D721Med (cell line): Measurements from ENCODE around the gene DOCK2.

Experiments
- DNase-seq: peaks from one replicate; pipeline ENCODE4 v3.0.0; 2011; ENCODE audit warnings: low spot score; ENCODE audit not compliant: insufficient read length
- FAIRE-seq: peaks from 2 replicates; lab custom pipeline; 2011; peaks lifted over from hg19 to GRCh38; lab: Jason Lieb, UNC
- TF ChIP-seq, protein P1 (sequence below): IDR thresholded peaks from 2 replicates; pipeline ENCODE4 v1.5.1; 2012; ENCODE audit warnings: mild to moderate bottlenecking, control low read depth; ENCODE audit not compliant: insufficient read depth; ENCODE audit errors: missing control alignments

DOCK2 gene

DNA sequence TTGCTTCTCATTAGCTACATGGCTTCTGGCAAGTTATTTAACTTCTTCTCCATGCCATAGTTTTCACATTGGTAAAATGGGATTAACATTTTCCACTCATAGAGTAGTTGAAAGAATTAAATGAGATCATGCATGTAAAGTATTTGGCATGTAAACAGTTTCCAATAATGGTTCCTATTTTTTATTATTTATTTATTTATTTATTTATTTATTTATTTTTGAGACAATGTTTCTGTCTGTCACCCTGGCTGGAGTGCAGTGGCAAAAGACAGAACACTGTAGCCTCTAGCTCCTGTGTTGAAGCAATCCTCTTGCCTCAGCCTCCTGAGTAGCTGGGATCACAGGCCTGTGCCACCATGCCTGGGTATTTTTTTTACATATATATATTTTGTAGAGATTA, 117.7 kb downstream of the DOCK2 start:
- DNase-seq, result no peak
- FAIRE-seq, result no peak
- TF ChIP-seq, protein P1, sequence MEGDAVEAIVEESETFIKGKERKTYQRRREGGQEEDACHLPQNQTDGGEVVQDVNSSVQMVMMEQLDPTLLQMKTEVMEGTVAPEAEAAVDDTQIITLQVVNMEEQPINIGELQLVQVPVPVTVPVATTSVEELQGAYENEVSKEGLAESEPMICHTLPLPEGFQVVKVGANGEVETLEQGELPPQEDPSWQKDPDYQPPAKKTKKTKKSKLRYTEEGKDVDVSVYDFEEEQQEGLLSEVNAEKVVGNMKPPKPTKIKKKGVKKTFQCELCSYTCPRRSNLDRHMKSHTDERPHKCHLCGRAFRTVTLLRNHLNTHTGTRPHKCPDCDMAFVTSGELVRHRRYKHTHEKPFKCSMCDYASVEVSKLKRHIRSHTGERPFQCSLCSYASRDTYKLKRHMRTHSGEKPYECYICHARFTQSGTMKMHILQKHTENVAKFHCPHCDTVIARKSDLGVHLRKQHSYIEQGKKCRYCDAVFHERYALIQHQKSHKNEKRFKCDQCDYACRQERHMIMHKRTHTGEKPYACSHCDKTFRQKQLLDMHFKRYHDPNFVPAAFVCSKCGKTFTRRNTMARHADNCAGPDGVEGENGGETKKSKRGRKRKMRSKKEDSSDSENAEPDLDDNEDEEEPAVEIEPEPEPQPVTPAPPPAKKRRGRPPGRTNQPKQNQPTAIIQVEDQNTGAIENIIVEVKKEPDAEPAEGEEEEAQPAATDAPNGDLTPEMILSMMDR, result no peak

DNA sequence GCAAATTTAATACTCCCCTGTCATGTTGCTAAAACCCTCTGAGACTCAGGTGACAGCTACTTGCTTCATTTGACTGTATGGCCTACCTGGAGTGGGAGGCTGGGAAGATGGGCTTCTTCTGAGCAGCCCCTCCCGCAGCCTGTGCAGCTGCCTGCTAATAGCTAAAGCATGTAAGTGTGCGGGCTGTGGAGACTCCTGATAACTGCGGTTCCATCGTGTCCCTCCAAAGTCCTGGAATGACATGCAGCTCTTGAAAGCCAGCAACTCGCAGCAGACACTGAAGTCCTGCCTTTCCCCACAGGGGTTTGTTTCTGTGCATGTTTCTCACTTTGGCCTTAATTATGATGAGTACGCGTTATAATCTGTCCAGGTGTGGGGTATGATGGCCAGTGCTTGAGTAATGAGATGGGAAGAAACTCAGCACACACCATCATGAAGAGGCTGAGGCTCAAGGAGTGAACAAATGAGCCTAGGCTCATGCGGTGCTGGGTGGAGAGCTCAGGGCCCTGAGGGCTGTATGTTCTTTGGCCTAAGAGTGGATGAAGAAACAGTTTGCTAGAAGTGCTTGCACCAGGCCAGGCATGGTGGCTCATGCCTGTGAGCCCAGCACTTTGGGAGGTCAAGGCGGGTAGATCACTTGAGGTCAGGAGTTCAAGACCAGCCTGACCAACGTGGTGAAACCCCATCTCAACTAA, 119.1 kb downstream of the DOCK2 start:
- FAIRE-seq (no peak), DNase-seq (no peak)
- TF ChIP-seq, protein P1, result no peak

DNA sequence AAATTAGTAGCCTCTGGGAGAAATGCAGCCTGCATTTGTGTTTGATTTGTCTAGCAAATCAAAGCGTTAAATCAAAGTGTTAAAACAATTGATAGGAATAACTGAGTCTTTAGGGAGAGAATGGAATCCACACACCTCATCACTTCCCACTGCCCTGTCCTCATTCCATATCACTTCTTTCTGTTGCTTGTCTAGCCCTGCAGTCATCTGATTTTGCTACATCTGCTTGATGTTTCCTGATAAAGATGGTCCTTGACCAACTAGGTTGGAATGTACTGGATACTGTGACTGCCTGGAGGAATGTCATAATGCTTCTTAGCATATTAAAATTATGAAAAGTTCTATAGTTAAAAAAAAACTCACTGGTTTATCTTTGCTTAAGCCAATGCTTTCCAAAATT, 119.9 kb downstream of the DOCK2 start:
- FAIRE-seq, result no peak
- no peak for DNase-seq
- TF ChIP-seq, protein P1, result no peak

DNA sequence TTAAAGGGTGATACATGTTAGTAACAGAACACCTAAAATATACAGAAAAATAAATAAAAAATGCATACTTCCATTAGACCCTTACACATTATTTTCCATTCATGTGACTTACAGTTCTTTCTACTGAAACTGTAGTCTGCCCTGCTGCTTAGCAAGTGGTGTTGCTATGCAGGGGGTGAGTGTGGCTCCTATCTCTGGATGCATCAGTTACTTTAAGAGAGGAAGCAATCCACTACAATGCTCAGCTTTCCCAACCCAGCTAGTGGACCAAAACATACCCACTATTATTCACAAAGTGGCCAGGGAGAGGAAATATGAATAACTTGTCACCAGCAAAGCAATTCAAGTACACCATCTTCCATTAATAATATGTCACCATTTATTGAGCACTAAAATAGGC, 121.8 kb downstream of the DOCK2 start:
- TF ChIP-seq, protein P1, result no peak
- FAIRE-seq (no peak), DNase-seq (no peak)

DNA sequence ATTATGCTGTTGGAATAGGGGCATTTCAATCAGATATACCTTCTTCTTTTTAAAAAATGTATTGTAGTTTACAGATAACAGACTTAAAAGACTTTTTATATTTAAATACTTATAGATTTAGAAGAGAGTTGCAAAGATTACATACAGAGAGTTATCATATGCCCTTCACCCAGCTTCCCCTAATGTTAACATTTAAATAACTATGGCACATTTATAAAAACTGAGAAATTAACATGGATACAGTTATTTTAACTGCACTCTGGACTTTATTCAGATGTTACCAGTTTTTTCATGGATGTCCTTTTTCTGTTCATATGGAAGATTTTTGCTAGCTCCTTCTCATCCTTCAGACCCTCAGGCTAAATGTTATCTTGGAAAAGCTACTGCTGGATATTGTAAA, 123.2 kb downstream of the DOCK2 start:
- no peak for DNase-seq
- TF ChIP-seq, protein P1, result no peak
- FAIRE-seq, result no peak

DNA sequence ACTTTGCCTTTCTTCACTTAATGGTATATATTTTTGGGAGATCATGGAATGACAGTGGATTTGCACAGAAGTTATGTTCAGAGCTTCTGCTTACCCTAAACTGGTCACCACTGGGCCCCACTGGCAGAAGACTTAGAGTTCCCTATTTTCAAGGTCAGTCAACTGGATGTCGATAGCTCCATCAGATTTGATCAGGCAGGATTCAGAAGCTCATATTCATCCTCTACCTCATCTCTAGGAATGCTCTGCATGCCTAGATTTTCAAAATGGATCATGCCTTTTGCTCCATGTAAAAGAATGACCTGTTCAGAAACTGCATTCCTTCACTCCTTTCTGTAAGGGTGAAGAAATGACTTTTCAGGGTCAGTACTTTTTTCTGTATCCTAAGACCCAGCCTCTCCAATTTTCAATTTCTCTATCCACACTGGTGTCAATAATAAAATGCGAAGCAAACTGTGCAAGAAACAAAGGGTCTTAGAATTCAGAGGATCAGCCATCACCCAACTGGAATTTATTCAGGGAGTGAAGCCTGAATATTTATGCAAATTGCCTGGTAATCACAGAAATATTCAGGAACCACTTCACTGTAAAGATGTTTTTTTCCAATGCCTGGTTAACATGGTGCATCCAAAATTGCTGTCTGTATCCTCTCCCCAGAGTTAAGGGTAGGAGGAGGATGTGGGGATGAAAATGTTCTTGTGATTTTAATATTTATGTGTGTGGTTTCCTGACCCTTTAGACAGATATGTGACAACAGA, 125.4 kb downstream of the DOCK2 start:
- DNase-seq (no peak), FAIRE-seq (no peak)
- TF ChIP-seq, protein P1, result no peak
